HCT116 (cell line): Measurements from ENCODE around the gene ZC3H12A. TPM values are rescaled to one million over a fixed set of nuclear protein-coding genes. Genes with fewer than 3 reads are reported as not detected.

Experiments used
- ATAC-seq: fragments of 200-7000 bp; cut with Tn5 transposase; 2 replicates; pipeline ENCODE4 v1.9.1; 2020; ENCODE audit warnings: mild to moderate bottlenecking, moderate library complexity
- BruUV-seq: library from RNA; stranded (reverse); fragments of 400-500 nt; replicated peaks from 2 replicates; lab custom pipeline; 2021; lab: Mats Ljungman, UMichigan
- CTCF ChIA-PET: fragments of 300-600 bp; sonication (Branson Sonifier 250); formaldehyde crosslinking; loops from one replicate; lab custom pipeline; 2021; ENCODE audit warnings: antibody characterized with exemption; lab: Charles Lee
- POLR2A ChIA-PET: fragments of 300-600, 350-600 bp; sonication (Branson Sonifier 250); formaldehyde crosslinking; loops from one replicate; lab custom pipeline; 2021; ENCODE audit warnings: antibody characterized with exemption; lab: Charles Lee
- RAD21 ChIA-PET, 2 experiments: fragments of 300-600 bp; sonication (Branson Sonifier 250); formaldehyde crosslinking; loops; one replicate each; lab custom pipeline; 2023; ENCODE audit warnings: low total read pairs in 2 of 2; ENCODE audit not compliant: uncharacterized antibody in 2 of 2, unreplicated experiment in 2 of 2, low non-redundant PET in 1 of 2; lab: Charles Lee
- DNase-seq: peaks from one replicate; pipeline ENCODE4 v3.0.0-alpha.2; 2010; ENCODE audit warnings: low read depth, low spot score
- H2AFZ ChIP-seq: fragments of 200-600 bp; shearing (Covaris generic), sonication (generic); 2 replicates; pipeline ENCODE4 v1.6.1; 2017; ENCODE audit warnings: low read depth, mixed run types, mixed read lengths, antibody characterized with exemption, low read length; ENCODE audit not compliant: poor library complexity, severe bottlenecking
- H3K27ac ChIP-seq: 2 replicates; pipeline ENCODE4 v1.5.1; 2012; ENCODE audit warnings: low read depth, low read length
- H3K27me3 ChIP-seq: fragments of 200-600 bp; sonication (generic); 2 replicates; pipeline ENCODE4 v1.6.1; 2016; ENCODE audit warnings: mixed run types, low read length, mixed read lengths; ENCODE audit not compliant: insufficient read depth
- H3K36me3 ChIP-seq, 2 experiments: fragments of 200-500 bp in 1 of 2; fragments of 200-600 bp in 1 of 2; sonication (Bioruptor generic) in 1 of 2; sonication (generic) in 1 of 2; 2 replicates each; pipeline versions ENCODE4 v1.5.1 to v1.6.1; 2014 to 2016; ENCODE audit warnings: low read length in 2 of 2, inconsistent platforms in 1 of 2, mixed read lengths in 1 of 2, mixed run types in 1 of 2; ENCODE audit not compliant: insufficient read depth in 2 of 2, control insufficient read depth in 1 of 2
- H3K4me1 ChIP-seq, 2 experiments: fragments of 200-600 bp in 1 of 2; sonication (generic) in 1 of 2; 2 replicates each; pipeline versions ENCODE4 v1.5.1 to v1.6.1; 2012 to 2017; ENCODE audit warnings: low read length in 2 of 2, inconsistent platforms in 1 of 2, mild to moderate bottlenecking in 1 of 2, mixed read lengths in 1 of 2, mixed run types in 1 of 2, moderate library complexity in 1 of 2; ENCODE audit not compliant: insufficient read depth in 2 of 2, control insufficient read depth in 1 of 2
- H3K4me2 ChIP-seq: fragments of 200-600 bp; sonication (generic); 2 replicates; pipeline ENCODE4 v1.6.1; 2017; ENCODE audit warnings: mixed run types, low read length, mixed read lengths
- H3K4me3 ChIP-seq, 2 experiments: fragments of 200-600 bp in 1 of 2; sonication (generic) in 1 of 2; replicated peaks in 1 of 2; 2 replicates each; pipeline ENCODE4 v1.5.1; 2011 to 2016; ENCODE audit warnings: low read length in 2 of 2, control low read depth in 1 of 2, low read depth in 1 of 2, mild to moderate bottlenecking in 1 of 2, mixed read lengths in 1 of 2, mixed run types in 1 of 2
- H3K79me2 ChIP-seq: fragments of 200-600 bp; sonication (generic); 2 replicates; pipeline ENCODE4 v1.6.1; 2017; ENCODE audit warnings: mild to moderate bottlenecking, mixed run types, low read length, moderate library complexity, mixed read lengths; ENCODE audit not compliant: insufficient read depth
- H3K9ac ChIP-seq: fragments of 200-600 bp; sonication (generic); 2 replicates; pipeline ENCODE4 v1.6.1; 2016; ENCODE audit warnings: low read length, mixed read lengths
- H3K9me2 ChIP-seq: fragments of 200-600 bp; sonication (generic), shearing (Covaris generic); 2 replicates; pipeline ENCODE4 v1.6.1; 2017; ENCODE audit warnings: mixed run types, mild to moderate bottlenecking, moderate library complexity; ENCODE audit not compliant: insufficient read depth
- H3K9me3 ChIP-seq, 2 experiments: fragments of 200-500 bp in 1 of 2; fragments of 200-600 bp in 1 of 2; sonication (Bioruptor generic) in 1 of 2; sonication (generic) in 1 of 2; 2 replicates each; pipeline ENCODE4 v1.6.1; 2014 to 2017; ENCODE audit warnings: low read length in 2 of 2, mixed read lengths in 2 of 2, inconsistent platforms in 1 of 2, low read depth in 1 of 2, mild to moderate bottlenecking in 1 of 2, mixed run types in 1 of 2, moderate library complexity in 1 of 2; ENCODE audit not compliant: control insufficient read depth in 1 of 2, insufficient read depth in 1 of 2
- H4K20me1 ChIP-seq: fragments of 200-600 bp; sonication (generic), shearing (Covaris generic); 2 replicates; pipeline ENCODE4 v1.6.1; 2017; ENCODE audit warnings: mixed run types, mild to moderate bottlenecking, moderate library complexity; ENCODE audit not compliant: insufficient read depth
- ELF1 ChIP-seq: IDR thresholded peaks from 2 replicates; pipeline ENCODE4 v1.6.1; 2012; ENCODE audit warnings: low read depth, borderline replicate concordance
- EZH2 ChIP-seq: fragments of 200-600 bp; sonication (generic); IDR thresholded peaks from 2 replicates; pipeline ENCODE4 v1.6.1; 2017; ENCODE audit warnings: antibody characterized with exemption, mixed run types
- EZH2phosphoT487 ChIP-seq: fragments of 200-600 bp; IDR thresholded peaks from 2 replicates; pipeline ENCODE4 v1.6.1; 2018; ENCODE audit warnings: antibody characterized with exemption, borderline replicate concordance
- SP1 ChIP-seq: IDR thresholded peaks from 2 replicates; pipeline ENCODE4 v1.6.1; 2012; ENCODE audit warnings: low read depth
- YY1 ChIP-seq: IDR thresholded peaks from 2 replicates; pipeline ENCODE4 v1.6.1; 2011; ENCODE audit warnings: low read length, low read depth, moderate library complexity, mild to moderate bottlenecking; ENCODE audit not compliant: insufficient replicate concordance; ENCODE audit errors: extremely low read depth
- ZFX ChIP-seq: fragments of 450-650 bp; IDR thresholded peaks from 2 replicates; pipeline ENCODE4 v1.6.1; 2017
- intact Hi-C: fragments of 100-400 bp; cut with micrococcal nuclease; formaldehyde crosslinking; loops from 2 replicates; pipeline ENCODE4 v1.10.0; 2022
- microRNA-seq: library from miRNA; unstranded; fragments of <30 nt; microRNA quantifications from one replicate; pipeline ENCODE4, GENCODE V29; 2016; ENCODE audit warnings: borderline number of aligned reads
- total RNA-seq: library from RNA; stranded (reverse); gene quantifications from one replicate; pipeline ENCODE4 v1.2.1, GENCODE V29; 2021; ENCODE audit not compliant: unreplicated experiment
- TF ChIP-seq, protein P1 (sequence below), 3 experiments: fragments of 200-600 bp in 1 of 3; sonication (generic) in 1 of 3; IDR thresholded peaks in 2 of 3; conservative IDR thresholded peaks in 1 of 3; 2 replicates each; pipeline ENCODE4 v1.5.1; 2012 to 2017; ENCODE audit warnings: low read depth in 2 of 3, low read length in 2 of 3, antibody characterized with exemption in 1 of 3, borderline replicate concordance in 1 of 3, control low read depth in 1 of 3, mild to moderate bottlenecking in 1 of 3, mixed read lengths in 1 of 3, mixed run types in 1 of 3, moderate library complexity in 1 of 3; ENCODE audit not compliant: insufficient read depth in 1 of 3
- TF ChIP-seq, protein P2 (sequence below): IDR thresholded peaks from 2 replicates; pipeline ENCODE4 v1.6.1; 2012; ENCODE audit warnings: low read depth
- TF ChIP-seq, protein P3 (sequence below): IDR thresholded peaks from 2 replicates; pipeline ENCODE4 v1.6.1; 2012

Gene ZC3H12A
- total RNA-seq, 1 experiment from 2014 or later: 10.6 TPM

DNA sequence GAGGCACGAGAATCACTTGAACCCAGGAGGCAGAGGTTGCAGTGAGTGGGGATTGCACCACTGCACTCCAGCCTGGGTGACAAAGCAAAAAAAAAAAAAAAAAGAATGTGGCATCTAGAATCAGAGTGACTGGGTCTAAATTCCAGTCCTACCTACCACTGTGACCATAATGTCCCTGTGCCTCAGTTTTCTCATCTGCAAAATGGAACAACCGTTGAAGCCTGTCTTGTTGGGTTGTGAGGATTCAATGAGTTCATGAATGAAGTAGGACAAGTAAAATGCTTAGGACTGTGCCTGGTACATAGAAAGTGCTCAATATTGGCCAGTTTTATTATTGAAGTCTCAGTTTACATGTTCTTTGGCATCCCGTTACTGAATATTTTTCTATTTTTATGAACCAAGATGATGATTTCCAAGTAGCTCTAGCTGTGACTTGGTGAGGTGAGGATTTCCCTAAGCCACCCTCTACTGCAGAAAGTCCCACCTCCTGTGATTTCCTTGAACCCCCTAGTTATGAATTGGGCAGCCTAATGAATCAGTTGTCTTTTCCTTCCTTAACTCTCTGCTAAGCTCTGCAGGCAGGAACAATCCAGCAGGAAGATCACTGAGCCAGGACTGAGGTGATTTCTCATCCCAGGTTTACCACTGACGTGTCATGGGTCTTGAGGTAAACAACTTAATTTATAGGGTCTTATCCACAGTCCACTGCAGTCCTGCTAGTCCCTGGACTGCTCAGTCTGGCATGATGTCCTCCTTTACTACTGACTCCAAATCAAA lies 59.1 kb downstream of the ZC3H12A start:
- H3K9me2 ChIP-seq: no peaks in the 10 kb centered on the region
- no peaks in the 10 kb centered on the region for H3K27me3 ChIP-seq
- TF ChIP-seq, protein P1, sequence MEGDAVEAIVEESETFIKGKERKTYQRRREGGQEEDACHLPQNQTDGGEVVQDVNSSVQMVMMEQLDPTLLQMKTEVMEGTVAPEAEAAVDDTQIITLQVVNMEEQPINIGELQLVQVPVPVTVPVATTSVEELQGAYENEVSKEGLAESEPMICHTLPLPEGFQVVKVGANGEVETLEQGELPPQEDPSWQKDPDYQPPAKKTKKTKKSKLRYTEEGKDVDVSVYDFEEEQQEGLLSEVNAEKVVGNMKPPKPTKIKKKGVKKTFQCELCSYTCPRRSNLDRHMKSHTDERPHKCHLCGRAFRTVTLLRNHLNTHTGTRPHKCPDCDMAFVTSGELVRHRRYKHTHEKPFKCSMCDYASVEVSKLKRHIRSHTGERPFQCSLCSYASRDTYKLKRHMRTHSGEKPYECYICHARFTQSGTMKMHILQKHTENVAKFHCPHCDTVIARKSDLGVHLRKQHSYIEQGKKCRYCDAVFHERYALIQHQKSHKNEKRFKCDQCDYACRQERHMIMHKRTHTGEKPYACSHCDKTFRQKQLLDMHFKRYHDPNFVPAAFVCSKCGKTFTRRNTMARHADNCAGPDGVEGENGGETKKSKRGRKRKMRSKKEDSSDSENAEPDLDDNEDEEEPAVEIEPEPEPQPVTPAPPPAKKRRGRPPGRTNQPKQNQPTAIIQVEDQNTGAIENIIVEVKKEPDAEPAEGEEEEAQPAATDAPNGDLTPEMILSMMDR (IDR thresholded peaks at IDR 0.05 in 2 of 3, conservative IDR thresholded peaks at IDR 0.05 in 1 of 3; ENCODE audit: borderline replicate concordance in 1 of 3, insufficient read depth in 1 of 3, low read depth in 2 of 3, low read length in 2 of 3): no peak
- TF ChIP-seq, protein P2, sequence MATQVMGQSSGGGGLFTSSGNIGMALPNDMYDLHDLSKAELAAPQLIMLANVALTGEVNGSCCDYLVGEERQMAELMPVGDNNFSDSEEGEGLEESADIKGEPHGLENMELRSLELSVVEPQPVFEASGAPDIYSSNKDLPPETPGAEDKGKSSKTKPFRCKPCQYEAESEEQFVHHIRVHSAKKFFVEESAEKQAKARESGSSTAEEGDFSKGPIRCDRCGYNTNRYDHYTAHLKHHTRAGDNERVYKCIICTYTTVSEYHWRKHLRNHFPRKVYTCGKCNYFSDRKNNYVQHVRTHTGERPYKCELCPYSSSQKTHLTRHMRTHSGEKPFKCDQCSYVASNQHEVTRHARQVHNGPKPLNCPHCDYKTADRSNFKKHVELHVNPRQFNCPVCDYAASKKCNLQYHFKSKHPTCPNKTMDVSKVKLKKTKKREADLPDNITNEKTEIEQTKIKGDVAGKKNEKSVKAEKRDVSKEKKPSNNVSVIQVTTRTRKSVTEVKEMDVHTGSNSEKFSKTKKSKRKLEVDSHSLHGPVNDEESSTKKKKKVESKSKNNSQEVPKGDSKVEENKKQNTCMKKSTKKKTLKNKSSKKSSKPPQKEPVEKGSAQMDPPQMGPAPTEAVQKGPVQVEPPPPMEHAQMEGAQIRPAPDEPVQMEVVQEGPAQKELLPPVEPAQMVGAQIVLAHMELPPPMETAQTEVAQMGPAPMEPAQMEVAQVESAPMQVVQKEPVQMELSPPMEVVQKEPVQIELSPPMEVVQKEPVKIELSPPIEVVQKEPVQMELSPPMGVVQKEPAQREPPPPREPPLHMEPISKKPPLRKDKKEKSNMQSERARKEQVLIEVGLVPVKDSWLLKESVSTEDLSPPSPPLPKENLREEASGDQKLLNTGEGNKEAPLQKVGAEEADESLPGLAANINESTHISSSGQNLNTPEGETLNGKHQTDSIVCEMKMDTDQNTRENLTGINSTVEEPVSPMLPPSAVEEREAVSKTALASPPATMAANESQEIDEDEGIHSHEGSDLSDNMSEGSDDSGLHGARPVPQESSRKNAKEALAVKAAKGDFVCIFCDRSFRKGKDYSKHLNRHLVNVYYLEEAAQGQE: no peak
- TF ChIP-seq EZH2phosphoT487: no peak
- no peak for TF ChIP-seq SP1
- TF ChIP-seq, protein P3, sequence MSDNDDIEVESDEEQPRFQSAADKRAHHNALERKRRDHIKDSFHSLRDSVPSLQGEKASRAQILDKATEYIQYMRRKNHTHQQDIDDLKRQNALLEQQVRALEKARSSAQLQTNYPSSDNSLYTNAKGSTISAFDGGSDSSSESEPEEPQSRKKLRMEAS: no peak
- no peak for TF ChIP-seq EZH2
- TF ChIP-seq YY1: no peak
- no peak for TF ChIP-seq ZFX
- TF ChIP-seq ELF1: no peak
- ChIA-PET RAD21 (no interaction called here), POLR2A (interaction anchor here (0.7 kb wide), 1 partner anchor 48 kb away, joined by 7 read pairs; no protein-coding TSS in a partner anchor), CTCF (no interaction called here)
- intact Hi-C loops: no loop called here
- H3K4me1 ChIP-seq: peaks cover 13 to 53% of the 10 kb centered on the region in 2 experiments
- no peak for ATAC-seq
- DNase-seq: no peak
- peaks cover 13% of the 10 kb centered on the region for H3K79me2 ChIP-seq
- H2AFZ ChIP-seq: no peak overlapping the region
- H4K20me1 ChIP-seq: no peaks in the 10 kb centered on the region
- H3K36me3 ChIP-seq: peaks cover 14 to 18% of the 10 kb centered on the region in 2 experiments; a peak in 3 of 4 replicates
- no TSS peak for BruUV-seq
- peak overlapping the region; percentile 40; the same call in 1 of the 2 replicates for H3K9ac ChIP-seq
- no peak overlapping the region for H3K27ac ChIP-seq
- H3K4me3 ChIP-seq: no peak overlapping the region
- no peaks in the 10 kb centered on the region for H3K9me3 ChIP-seq
- H3K4me2 ChIP-seq: peak overlapping the region; percentile 74

Small RNA genes lying within 50 kb of the gene (microRNA-seq; reads per million reads assigned to microRNA genes)
- gene MIR5581 (2.8 reads per million), gene MIR6732 (not detected)

Other genes starting within 250 kb of the ZC3H12A start
- 50.3 TPM for gene MEAF6, start 40.2 kb downstream of the ZC3H12A start, total RNA-seq
- gene SNIP1, start 79.7 kb downstream of the ZC3H12A start, total RNA-seq: 18.8 TPM
- gene DNALI1, start 82.4 kb downstream of the ZC3H12A start, total RNA-seq: 0.64 TPM
- 79.2 TPM for gene GNL2, start 121.4 kb downstream of the ZC3H12A start, total RNA-seq
- gene RSPO1, start 160.3 kb downstream of the ZC3H12A start, total RNA-seq: 0.15 TPM
- gene CDCA8, start 217.9 kb downstream of the ZC3H12A start, total RNA-seq: 51.7 TPM